ENCODE results near the gene NLRP12.
"Not testable (repeated sequence)": the region's sequence is repeated elsewhere in the genome, so short reads cannot be mapped to it uniquely, and the experiment has no call there.

NLRP12 gene, protein sequence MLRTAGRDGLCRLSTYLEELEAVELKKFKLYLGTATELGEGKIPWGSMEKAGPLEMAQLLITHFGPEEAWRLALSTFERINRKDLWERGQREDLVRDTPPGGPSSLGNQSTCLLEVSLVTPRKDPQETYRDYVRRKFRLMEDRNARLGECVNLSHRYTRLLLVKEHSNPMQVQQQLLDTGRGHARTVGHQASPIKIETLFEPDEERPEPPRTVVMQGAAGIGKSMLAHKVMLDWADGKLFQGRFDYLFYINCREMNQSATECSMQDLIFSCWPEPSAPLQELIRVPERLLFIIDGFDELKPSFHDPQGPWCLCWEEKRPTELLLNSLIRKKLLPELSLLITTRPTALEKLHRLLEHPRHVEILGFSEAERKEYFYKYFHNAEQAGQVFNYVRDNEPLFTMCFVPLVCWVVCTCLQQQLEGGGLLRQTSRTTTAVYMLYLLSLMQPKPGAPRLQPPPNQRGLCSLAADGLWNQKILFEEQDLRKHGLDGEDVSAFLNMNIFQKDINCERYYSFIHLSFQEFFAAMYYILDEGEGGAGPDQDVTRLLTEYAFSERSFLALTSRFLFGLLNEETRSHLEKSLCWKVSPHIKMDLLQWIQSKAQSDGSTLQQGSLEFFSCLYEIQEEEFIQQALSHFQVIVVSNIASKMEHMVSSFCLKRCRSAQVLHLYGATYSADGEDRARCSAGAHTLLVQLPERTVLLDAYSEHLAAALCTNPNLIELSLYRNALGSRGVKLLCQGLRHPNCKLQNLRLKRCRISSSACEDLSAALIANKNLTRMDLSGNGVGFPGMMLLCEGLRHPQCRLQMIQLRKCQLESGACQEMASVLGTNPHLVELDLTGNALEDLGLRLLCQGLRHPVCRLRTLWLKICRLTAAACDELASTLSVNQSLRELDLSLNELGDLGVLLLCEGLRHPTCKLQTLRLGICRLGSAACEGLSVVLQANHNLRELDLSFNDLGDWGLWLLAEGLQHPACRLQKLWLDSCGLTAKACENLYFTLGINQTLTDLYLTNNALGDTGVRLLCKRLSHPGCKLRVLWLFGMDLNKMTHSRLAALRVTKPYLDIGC

GRCh38 chr19:53824134-53824611 lies at the start of gene NLRP12:
Gene NLRP12, minus strand, starts transcription at chr19:53824314. Its CDS starts 140 bp downstream, at chr19:53824174.
- no peak for DNase-seq

- DNase-seq, result no peak
Observed at GRCh38 chr19:53872762-53873161, 48.6 kb upstream of the NLRP12 start.

GRCh38 chr19:53871454-53871853 lies 47.3 kb upstream of the NLRP12 start:
- DNase-seq, result no peak

GRCh38 chr19:53870485-53870844 lies 46.4 kb upstream of the NLRP12 start:
- DNase-seq, result no peak

DNA sequence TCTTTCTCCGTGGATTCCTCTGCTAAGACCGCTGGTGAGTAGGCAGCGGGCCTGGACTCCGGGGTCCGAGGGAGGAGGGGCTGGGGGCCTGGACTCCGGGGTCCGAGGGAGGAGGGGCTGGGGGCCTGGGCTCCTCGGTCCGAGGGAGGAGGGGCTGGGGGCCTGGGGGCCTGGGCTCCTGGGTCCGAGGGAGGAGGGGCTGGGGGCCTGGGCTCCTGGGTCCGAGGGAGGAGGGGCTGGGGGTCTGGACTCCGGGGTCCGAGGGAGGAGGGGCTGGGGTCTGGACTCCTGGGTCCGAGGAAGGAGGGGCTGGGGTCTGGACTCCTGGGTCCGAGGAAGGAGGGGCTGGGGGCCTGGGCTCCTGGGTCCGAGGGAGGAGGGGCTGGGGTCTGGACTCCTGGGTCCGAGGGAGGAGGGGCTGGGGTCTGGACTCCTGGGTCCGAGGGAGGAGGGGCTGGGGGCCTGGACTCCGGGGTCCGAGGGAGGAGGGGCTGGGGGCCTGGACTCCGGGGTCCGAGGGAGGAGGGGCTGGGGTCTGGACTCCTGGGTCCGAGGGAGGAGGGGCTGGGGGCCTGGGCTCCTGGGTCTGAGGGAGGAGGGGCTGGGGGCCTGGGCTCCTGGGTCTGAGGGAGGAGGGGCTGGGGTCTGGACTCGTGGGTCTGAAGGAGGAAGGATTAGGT lies 45.8 kb upstream of the NLRP12 start:
- not testable (repeated sequence) for DNase-seq

DNA sequence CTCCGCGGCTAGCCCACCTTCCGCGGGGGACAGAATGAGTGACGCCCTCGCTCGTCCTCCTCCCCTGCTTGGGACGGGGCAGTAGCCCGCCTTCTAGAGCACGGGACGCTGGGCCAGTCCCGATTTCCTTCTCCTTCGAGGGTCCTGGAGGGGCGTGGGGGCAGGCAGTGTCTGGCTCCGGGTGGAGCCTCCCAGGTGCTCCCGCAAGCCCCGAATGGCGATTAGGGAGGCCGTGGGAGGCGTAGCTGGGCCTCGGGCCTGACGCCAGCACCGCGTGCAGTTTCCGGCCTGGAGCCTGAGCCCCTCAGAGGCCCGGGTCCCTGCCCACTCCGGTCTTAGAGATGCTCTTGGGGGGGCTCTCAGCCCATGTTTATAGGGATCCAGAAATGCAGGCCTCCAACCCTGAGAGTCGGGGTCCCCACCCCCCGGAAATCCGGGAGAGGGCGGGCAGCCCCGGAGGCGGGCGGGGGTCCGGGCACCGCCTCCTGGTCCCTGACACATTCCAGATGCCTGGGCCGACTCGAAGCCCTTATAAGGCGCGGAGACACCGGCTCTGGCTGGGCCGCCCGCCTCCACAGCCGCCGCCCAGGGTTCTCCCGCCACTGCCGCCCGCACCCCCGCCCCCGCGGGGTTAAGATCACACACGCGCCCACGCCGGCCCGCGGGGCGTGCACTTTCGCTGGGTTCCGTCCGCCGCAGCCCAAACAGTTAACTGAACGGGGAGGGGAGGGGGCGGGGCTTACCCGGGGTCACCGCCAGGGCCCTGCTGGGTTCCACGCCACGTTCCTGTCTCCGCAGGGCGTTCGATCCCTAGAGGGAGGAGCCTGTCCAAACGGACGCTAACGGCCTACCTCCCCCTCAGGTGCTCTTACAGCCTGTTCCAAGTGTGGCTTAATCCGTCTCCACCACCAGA lies 45.0 kb upstream of the NLRP12 start:
- peak; percentile 86 for DNase-seq

- peak; percentile 33 for DNase-seq
Observed at GRCh38 chr19:53868091-53868891, 44.2 kb upstream of the NLRP12 start.

- DNase-seq, result peak; percentile 100
Observed at GRCh38 chr19:53867225-53868090, 43.3 kb upstream of the NLRP12 start, which contains the start of gene MYADM. Gene MYADM, plus strand, starts transcription at chr19:53867883. Its CDS starts 5,647 bp downstream, at chr19:53873530.

- no peak for DNase-seq
Observed at GRCh38 chr19:53866865-53867224, 42.7 kb upstream of the NLRP12 start.

- DNase-seq, result peak; percentile 57
Observed at GRCh38 chr19:53865918-53866864, 42.1 kb upstream of the NLRP12 start.

DNA sequence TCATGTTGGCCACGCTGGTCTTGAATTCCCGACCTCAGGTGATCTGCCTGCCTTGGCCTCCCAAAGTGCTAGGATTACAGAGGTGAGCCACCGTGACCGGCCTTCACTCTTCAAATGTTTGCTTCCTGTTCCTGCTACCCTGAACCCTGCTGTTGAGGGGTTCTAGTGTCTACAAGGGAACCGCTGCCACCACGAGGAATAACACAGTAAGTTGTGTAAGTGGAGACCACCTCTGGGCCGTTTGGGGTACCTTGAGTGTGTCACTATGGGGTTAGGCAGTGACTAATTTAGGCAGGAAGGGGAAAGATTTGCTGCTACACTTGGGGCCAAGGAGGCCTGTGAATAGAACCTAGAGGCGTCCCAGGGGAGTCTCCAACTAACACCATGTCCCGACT lies 41.4 kb upstream of the NLRP12 start:
- DNase-seq, result no peak

DNA sequence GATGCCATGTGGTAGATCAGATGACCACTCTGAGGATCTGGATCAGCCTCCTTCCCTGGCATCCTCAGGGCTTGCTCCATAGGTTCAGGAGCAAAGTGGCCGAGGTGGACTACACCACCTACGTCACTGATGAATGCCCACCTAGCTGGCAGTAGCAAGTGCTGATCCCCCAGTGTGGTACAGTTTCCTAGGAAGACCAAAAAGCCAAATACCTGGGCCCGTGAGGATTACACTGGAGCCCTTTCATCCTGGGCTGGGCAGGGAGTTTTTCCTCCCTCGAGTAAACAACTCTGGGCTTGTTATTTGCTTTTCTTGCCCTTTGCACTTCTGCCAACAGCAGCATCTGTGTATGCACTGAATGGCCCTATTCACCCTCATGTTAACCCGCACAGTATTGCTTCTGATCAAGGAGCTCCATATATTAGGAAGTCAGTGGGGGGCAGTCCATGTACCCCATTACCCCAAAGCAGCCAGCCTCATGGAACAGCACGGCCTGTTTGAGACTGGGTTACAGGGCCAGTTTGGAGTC lies 40.3 kb upstream of the NLRP12 start:
- DNase-seq, result no peak

GRCh38 chr19:53853707-53854106 lies 29.6 kb upstream of the NLRP12 start:
- no peak for DNase-seq

- DNase-seq, result no peak
Observed at GRCh38 chr19:53849237-53849676, 25.1 kb upstream of the NLRP12 start.

GRCh38 chr19:53847555-53847954 lies 23.4 kb upstream of the NLRP12 start:
- no peak for DNase-seq

GRCh38 chr19:53844849-53845246 lies 20.7 kb upstream of the NLRP12 start:
- no peak for DNase-seq

DNA sequence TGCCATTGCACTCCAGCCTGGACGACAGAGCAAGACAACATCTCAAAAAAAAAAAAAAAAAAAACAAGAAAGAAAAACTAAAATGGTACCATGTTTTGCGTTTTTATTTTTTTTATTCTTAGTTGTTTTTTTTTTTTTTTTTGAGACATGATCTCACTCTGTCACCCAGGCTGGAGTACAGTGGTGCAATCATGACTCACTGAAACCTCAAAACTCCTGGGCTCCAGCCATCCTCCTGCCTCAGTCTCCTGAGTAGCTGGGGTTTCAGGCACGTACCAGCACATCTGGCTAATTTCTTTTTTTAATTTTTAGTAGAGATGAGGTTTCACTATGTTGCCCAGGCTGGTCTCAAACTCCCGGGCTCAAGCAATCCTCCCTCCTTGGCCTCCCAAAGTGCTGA lies 16.8 kb upstream of the NLRP12 start:
- DNase-seq, result not testable (repeated sequence)

DNA sequence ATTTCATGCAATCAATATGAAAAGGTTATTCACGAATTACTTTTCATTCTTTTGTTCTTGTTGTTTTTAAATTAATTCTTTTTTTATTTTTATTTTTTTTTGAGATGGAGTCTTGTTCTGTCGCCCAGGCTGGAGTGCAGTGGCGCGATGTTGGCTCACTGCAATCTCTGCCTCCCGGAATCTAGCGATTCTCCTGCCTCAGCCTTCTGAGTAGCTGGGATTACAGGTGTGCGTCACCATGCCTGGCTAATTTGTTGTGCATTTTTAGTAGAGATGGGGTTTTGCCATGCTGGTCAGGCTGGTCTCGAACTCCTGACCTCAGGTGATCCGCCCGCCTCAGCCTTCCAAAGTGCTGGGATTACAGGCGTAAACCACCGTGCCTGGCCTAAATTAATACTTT lies 16.1 kb upstream of the NLRP12 start:
- not testable (repeated sequence) for DNase-seq
